Brain pericyte (primary cell): Measurements from ENCODE around the gene SHROOM4.
A peak's percentile ranks its signal among the peaks of the same experiment; 100 is the strongest.

Source experiments
- DNase-seq: peaks from one replicate; pipeline ENCODE4 v3.0.0-alpha.2; 2012; ENCODE audit warnings: low read depth, low spot score

The SHROOM4 gene

GRCh38 chrX:50618788-50619558, 195.0 kb downstream of the SHROOM4 start:
- no peak for DNase-seq

- no peak for DNase-seq
These were observed 196.8 kb downstream of the SHROOM4 start for GRCh38 chrX:50617183-50617582.

DNA sequence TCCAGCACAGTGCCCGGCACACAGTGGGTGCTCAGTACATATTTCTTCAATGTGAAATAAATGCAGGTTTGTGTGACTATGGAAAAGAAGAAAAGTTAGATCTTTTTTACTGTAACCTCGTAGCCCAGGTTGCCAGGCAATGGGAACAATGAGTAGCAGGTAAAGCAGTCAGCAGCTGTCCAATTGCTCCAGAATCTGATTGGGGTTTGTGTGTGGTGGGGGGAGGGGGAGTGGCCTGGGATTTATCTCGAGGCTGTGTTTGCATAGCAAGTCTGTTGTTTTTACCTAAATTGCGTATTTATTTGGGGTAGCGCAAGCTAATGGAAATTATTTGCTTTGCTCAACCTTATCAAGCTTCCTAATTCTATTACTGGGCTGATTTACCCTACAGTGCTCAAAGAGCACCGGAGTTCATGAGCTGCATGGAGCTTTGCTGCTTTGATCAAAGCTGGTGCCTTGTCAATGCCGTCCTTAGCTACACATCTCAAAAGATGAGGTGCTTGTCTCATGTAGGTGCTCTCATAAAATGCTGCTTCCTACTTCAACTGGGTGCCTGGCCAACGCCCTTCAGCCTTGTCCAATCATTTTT, 198.3 kb downstream of the SHROOM4 start:
- DNase-seq, result no peak

DNA sequence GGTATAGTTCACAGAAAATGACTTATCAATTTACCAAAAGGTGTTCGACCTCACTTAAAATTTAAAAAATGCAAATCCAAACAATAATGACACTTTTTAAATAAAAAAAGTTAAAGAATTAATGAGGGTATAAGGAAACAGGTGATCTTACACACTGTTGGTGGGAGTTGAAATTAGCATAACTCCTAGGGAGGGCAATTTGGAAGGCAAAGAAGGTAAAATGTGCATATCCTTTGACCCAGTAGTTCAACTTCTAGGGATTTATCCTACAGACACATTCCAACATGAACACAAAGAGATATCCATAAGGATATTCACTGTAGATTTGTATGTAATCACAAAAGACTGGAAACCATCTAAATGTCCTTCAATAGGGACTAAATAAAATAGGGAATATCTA, 199.5 kb downstream of the SHROOM4 start:
- DNase-seq, result no peak

- DNase-seq, result no peak
These were observed 200.1 kb downstream of the SHROOM4 start for GRCh38 chrX:50613846-50614245.

GRCh38 chrX:50609796-50610195, 204.2 kb downstream of the SHROOM4 start:
- DNase-seq, result no peak

DNA sequence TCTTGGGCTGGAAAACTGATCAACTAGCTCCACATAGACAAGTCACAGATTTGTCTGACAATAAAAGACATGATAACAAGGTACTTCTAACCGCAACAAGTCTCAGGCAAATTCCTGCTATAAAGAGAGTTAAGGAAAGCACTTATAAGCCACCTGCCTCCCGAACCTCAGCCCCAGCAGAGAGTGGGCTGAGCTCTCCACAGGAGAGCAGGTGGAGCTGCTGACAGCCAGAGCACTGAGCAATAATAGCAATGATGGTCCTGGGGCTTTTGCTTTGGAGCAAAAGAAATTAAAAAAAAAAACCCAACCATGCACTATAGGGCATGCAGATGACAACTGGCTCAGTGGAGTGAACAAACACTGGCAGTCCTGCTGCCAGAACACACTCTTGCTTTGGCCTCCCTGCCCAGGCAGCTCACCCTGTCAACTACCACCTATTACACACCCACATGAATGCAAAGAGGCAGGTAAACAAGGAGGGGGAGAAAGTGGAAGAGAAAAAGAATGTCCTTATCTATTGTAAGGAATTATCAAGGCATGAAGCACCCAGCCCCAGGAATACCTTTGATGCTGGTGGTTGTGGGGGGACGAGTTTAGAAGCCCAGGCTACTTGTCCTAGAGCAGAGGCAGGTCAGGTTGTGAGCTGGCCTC, 207.6 kb downstream of the SHROOM4 start:
- DNase-seq, result no peak

DNA sequence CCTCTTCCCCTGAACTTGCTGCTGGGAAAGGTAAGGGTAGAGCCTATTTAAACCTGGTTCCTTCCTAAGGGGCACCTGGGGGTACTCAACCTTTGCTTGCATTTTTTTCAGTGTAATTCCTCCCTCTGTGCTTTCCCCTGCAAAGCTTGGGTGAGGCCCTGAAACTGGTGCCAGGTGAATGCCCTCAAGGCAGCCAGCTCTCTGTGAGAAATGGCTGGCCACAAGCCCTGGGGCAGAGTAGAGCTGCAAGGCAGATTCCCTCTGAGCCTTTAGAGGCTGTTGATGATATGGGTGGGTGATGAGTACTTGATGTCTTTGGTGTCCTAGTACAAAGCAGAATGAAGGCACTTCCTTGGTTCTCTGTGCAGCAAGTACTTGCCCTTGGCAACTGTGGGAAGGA, 217.9 kb downstream of the SHROOM4 start:
- no peak for DNase-seq

DNA sequence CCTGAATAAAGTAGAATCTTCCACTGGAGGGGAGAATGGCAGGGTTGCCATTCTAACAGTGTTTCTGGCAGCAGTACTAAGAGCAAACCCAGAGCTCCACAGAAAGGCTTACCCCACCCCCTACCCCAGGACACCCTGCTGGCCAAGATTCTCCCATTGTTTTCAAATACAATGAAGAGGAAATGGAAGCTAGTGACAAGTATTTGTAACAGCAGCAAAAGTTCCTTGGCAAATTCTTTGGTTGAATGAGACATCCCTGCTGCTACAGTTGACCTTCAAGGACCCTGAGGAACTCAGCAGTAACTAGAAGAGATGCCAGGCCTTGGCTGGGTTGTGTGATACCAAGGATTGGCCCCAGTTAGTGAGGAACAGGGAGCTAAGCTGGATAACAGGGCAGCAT, 219.2 kb downstream of the SHROOM4 start:
- DNase-seq, result no peak

DNA sequence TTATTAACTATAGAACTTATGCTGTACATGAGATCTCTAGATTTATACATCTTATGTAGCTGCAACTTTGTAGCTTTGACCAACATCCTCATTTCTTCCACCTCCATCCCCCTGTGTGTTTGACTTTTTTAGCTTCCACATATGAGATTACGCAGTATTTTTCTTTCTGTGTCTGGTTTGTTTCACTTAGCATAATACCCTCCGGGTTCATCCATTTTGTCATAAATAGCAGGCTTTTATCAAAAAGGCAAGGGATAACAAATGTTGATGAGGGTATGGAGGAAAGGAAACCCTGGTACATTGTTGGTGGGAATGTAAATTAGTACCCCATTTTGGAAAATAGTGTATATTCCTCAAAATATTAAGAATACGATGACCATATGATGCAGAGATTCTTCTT, 227.0 kb downstream of the SHROOM4 start:
- DNase-seq, result no peak

DNA sequence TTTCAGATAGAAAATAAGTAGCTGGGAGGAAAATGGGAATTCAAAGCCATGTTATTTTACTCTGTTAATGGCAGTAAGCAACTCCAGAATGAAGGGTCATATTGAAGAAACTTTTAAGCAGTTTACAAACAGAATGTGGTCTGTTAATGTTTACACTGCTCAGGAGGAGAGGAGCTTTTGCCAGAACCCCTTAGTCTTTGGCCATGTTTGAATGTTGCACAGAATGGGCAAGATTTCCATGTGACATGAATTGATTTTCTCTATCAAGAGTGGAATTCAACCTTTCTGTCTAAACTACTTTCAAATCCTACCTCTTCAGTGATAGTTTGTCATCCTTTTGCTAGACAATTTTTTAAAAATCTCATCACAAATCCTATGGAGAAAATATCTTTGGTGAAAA, 227.6 kb downstream of the SHROOM4 start:
- DNase-seq, result no peak

GRCh38 chrX:50581405-50581804, 232.6 kb downstream of the SHROOM4 start:
- DNase-seq, result no peak

GRCh38 chrX:50579955-50580354, 234.0 kb downstream of the SHROOM4 start:
- peak; percentile 5 for DNase-seq

DNA sequence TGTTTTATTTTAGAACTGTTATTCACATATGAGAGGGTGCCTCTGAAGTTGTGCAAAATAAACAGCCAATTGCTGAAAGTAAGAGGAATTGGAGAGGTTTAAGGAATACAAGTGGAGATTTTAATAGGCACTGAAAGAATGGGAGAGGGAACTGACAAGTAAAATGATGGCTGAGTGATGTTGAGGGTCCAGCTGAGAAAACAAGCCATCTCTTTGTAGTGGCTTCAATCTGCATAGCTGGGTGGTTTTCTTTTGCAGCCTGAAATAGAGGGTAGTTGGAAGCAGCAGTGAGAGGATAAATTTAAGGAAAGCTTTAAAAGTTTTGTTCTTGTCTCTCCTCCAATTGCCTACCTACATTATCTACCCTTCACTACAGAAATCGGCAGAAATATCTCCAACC, 236.7 kb downstream of the SHROOM4 start:
- no peak for DNase-seq

DNA sequence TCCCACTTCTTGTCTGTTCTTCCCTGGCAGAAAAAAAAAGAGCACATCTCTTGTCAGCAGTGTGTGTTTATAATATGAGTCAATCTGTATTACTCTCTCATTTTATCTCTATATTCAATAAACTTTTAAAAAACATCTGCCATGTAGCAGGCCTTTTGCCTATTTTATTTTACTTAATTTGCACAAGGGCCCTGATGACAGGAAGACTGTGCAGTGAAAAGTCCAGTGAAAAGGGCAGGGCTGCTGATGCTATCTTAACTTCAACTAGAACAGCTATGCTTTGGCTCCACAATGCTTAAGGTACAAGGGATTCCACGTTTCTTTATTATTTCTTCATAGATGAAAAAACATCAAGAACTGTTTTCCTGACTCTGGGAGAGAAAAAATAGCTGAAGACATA, 246.4 kb downstream of the SHROOM4 start:
- DNase-seq, result no peak

DNA sequence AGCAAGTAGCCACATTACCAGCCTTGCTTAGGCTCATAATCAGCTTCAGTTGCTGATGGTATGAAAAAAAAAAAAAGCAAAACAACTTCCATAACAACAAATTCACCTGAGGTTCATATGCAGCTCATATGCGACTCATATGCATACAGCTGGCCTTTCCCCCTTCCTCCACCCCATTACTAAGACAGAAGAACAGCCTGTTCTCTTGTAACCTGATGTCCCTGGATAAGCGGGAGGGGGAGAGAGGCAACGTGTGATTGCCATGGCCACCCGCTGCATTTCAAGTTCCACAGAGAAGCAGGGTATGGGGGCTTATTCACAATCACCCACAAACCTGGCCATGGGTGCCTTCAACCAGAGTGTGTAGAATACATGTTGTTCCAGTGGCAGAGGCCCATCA, 248.3 kb downstream of the SHROOM4 start:
- no peak for DNase-seq
